DMS53 treated with DMSO at 0.1 percent for 48 hours (cell line): ENCODE data around the gene C10orf62.

Source experiments
- DNase-seq: peaks from one replicate; lab custom pipeline; 2025; ENCODE audit not compliant: unreplicated experiment; lab: John Stamatoyannopoulos, UW

The C10orf62 gene

DNA sequence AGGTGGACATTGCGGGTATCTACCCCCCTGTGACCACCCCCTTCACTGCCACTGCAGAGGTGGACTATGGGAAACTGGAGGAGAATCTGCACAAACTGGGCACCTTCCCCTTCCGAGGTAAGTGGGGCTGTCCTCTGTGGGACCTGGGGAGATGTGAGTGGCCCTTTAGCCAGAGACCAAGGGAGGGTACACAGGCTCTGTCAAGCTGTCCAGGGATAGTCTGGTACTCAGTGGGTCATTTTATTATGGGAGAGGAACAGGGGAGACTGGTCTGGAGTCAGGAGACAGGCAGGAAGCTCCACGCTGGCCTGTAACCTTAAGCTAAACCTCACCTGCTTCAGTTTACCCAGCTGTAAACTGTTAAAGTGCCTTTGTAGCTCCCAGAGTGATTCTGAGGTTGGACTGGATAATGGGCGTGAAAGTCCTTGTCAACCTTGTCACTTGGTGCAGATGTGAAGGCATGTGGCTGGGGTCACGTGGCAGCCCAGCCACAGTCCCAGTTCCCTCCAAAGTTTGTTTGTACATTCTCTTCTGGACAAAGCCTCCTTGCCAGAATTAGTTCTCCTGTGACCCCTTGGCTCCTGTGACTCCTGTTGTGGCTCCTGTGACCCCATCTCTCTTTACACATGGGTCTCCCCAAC lies 4.6 kb upstream of the C10orf62 start:
- peak; percentile 78 for DNase-seq

- DNase-seq: no peak
These were observed 4.1 kb upstream of the C10orf62 start for GRCh38 chr10:97585439-97585811.

GRCh38 chr10:97587183-97587582 lies 2.3 kb upstream of the C10orf62 start:
- DNase-seq: no peak

DNA sequence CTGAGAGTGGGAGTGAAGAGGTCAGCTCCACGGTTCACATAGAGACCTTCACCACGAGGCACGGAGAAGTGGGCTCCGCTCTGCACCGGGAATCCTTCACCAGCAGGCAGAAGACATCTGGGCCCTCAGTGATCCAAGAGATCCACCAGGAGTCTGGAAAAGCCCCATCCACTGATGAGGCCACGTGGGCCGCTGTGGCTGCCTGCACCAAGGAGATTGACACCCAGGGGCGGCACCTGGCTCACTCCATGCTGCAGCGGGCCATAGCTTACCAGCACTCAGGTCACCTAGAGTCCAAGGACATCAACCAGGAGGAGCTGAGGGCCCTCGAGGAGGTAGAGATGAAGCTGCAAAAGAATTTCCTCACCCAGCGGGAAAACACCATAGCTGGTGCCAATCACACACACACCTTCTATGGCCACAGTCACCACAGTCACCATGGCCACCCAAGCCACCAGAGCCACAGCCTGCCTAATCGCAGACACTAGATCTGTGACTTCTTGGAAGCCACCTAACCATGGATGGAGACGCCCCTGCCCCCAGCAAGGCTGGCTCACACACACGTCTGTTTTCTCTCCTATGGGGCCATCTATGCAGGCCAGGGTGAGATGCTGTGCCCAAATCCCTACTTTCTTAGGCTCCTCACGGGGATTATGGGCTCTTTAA lies 694 bp downstream of the C10orf62 start:
- no peak for DNase-seq

DNA sequence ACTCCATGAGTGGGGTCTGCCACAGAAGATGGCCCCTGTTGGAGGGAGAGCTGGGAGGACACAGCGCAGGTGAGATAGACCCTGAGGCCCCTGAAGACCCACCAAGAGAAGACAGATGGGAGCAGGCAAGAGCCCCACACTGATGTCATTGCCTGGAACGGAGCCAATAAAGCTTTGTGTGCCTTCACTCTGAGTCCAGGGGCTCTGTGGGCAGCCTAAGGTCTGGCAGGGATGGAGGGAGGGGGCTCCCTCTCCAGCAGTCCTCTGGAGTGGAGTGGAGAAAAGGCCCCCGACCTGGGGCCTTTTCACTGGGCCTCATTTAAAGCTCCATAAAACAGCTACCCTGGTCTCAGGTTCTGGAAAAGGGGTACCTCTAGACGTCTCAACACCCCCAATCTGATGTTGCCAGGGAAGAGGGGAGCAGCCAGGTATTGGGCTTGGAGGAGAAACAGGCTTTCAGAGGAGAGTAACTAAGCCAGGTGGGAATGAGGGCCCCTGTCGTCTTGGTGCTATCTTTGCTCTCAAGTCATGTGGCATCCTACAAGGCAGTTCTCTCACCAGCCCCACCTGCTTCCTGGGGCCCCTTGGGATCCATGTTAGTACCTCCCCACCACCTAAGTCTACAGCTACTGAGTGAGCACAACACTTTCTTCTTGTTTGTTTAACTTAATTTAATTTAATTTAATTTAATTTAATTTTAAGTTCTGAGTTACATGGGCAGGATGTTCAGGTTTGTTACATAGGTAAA lies 1.4 kb downstream of the C10orf62 start:
- no peak for DNase-seq

GRCh38 chr10:97593421-97593820 lies 3.9 kb downstream of the C10orf62 start:
- no peak for DNase-seq

- peak; percentile 12 for DNase-seq
These were observed 6.9 kb downstream of the C10orf62 start for GRCh38 chr10:97596101-97597082.

- DNase-seq: no peak
These were observed 8.3 kb downstream of the C10orf62 start for GRCh38 chr10:97597778-97598177.

DNA sequence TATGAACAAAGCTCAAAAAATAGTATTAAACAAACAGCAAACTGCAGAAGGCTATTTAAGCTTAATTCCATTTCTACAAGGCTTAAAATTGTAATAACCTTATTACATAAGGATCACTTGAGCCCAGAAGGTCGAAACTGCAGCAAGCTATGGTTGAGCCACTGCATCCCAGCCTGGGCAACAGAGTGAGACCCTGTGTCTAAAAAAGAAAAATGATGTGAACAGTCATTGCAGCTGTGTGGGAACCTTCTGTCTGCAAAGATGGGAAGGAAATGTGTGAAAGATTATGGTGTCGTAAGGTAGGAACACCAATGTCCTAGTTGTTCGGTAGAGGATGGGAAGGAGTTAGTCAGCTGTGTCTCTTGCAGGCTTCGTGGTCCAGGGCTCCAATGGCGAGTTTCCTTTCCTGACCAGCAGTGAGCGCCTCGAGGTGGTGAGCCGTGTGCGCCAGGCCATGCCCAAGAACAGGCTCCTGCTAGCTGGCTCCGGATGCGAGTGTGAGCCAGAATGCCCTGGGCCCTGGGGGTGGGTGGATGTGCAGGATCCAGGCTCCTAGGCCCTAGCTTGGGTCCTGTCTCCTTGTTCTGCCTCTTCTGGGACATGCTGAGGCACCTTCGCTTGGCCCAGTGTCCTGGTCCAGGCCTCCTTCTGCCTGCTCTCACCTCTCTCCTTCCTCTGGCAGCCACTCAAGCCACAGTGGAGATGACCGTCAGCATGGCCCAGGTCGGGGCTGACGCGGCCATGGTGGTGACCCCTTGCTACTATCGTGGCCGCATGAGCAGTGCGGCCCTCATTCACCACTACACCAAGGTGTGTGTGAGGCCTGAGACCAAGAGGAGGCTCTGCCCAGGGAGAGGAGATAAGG lies 9.1 kb downstream of the C10orf62 start:
- no peak for DNase-seq

GRCh38 chr10:97599272-97599619 lies 9.7 kb downstream of the C10orf62 start:
- DNase-seq: no peak

- DNase-seq: no peak
These were observed 11.1 kb downstream of the C10orf62 start for GRCh38 chr10:97600616-97601015.

DNA sequence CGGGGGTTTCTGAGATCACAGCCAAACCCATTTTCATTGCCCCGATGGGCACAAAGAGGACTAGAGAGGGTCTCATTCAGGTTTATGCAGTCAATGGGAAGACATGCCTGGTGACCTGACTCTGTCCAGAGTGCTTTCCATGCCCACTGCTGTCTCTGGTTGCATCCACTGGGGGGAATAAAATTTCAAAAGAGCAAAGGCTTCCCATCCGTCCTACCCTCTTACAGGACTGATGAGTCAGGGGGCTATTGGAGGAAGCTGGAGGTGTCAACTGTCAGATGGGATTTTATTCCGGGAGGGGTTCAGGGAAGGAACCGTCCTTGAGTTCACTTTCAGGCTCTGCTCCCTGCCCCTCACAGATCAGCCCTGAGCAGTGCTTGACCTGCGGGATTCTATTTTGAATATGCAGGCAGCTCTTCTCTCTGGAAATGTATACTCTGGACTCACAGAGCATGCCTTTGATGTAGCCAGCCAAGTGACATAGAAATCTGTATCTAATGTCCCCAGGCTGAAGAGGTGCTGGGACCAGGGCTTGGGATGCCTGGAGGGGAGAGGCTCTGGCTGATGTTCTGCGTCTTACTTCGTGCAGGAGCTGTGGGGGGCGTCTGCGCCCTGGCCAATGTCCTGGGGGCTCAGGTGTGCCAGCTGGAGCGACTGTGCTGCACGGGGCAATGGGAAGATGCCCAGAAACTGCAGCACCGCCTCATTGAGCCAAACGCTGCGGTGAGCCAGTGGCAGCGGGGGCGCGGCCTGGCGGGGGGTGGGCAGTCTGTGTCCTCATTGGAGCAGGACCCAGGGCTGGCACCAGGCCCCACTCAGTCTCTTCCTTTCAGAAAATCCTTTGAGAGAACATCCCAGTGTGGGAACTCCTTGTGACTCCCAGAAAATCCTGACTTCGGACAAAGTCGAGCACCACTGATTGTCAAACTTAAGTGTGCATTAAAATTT lies 12.0 kb downstream of the C10orf62 start:
- DNase-seq: no peak

DNA sequence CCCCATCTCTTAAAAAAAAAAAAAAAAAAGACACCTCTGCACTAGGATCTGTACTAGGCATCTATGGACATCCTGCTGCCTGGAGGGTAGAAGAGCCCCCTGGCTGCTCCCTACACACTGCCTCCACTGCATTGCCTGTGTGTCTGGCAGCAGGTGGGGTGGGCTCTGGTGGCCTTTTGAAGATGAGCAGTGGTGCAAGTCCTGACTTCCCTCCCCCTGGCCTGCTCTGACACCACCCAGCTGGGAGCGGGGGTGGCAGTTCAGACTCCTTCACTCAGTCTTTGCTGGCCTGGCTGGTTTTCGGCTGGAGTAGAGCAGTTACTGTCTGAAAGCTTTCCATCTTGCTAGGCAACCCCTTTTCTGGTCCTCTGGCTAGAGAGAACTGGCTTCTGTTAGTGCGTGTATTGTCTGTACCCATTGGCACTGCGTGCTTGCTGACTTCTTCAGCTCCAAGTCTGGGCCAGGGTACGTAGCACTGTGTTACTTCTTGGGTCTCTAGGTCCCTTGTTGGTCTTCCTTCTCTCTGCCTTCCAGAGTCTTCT lies 17.6 kb downstream of the C10orf62 start:
- DNase-seq: no peak

DNA sequence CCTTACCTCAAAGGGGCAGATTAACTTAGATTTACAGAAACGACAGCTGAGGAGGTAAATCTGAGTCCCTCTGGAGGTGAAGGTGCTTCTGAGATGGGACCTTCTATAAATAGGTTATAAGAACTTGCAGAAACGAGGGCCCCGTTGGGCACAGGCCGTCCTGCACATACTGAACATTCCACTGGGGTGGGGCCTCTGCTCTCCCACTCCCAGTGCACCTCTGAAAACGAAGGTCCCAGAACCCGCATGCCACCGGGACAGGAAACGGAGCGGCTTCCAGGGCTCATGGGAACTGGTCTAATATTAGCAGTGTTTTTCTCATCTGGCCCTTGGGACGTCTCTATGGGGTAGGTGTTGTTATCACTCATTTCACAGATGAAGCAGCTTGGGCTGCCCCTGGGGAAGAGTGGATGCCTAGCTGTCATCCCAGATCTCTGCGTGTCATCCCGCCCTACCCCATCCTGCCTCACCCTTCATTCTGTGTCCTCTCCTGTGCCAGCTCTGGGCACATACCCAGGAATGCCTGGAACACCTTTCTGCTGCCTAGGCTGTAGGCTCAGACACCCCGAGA lies 19.6 kb downstream of the C10orf62 start:
- no peak for DNase-seq

DNA sequence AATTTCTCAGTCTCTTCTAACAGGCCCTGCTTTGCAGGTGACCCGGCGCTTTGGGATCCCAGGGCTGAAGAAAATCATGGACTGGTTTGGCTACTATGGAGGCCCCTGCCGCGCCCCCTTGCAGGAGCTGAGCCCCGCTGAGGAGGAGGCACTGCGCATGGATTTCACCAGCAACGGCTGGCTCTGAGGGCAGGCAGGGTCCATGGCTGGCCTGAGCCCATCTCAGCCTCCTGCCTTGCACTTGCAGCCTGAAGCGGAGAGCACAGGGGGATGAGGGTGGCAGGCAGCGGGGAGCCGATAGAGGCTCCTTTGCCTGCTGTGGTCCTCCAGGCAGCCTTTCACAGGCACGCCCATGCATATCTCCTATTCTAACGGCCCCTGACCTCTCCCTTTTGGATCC lies 22.0 kb downstream of the C10orf62 start:
- DNase-seq: no peak

- DNase-seq: peak; percentile 81
These were observed 22.9 kb downstream of the C10orf62 start for GRCh38 chr10:97612386-97612785.

- DNase-seq: no peak
These were observed 28.8 kb downstream of the C10orf62 start for GRCh38 chr10:97618285-97618684.

- no peak for DNase-seq
These were observed 29.2 kb downstream of the C10orf62 start for GRCh38 chr10:97618733-97619132.

DNA sequence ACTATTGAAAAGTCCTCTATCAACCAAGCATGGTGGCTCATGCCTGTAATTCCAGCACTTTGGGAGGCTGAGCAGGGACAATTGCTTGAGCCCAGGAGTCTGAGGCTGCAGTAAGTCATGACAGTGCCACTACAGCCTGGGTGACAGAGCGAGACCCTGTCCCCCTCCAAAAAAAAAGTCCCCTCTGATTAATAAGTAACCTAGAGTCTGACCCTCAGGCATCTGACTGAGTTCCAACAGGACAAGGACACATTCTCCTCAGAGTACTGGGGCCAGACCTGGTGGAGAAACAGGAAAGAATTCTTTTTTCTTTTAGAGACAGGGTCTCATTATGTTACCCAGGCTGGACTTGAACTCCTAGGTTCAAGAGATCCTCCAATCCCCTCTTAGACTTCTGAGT lies 33.8 kb downstream of the C10orf62 start:
- DNase-seq: no peak
